GM11168 (cell line): ENCODE results near the gene CCDC102B.
"Not testable (repeated sequence)": the region's sequence is repeated elsewhere in the genome, so short reads cannot be mapped to it uniquely, and the experiment has no call there.

Experiments used
- in situ Hi-C: fragments of 300-500 bp; cut with MboI; formaldehyde crosslinking; loops from one replicate; pipeline ENCODE4 v1.12.0; 2022; ENCODE audit warnings: low sequenced_read_pairs; ENCODE audit not compliant: unreplicated experiment

The CCDC102B gene

GRCh38 chr18:68822926-68823325 lies 25.0 kb downstream of the CCDC102B start:
- in situ Hi-C loops = no loop called here

- in situ Hi-C loops = no loop called here
Observed at GRCh38 chr18:68826121-68826520, 28.2 kb downstream of the CCDC102B start.

GRCh38 chr18:68830256-68831045 lies 32.6 kb downstream of the CCDC102B start:
- in situ Hi-C loops = no loop called here

- in situ Hi-C loops = no loop called here
Observed at GRCh38 chr18:68833756-68834155, 35.9 kb downstream of the CCDC102B start.

GRCh38 chr18:68837665-68838451 lies 40.0 kb downstream of the CCDC102B start:
- in situ Hi-C loops = no loop called here

GRCh38 chr18:68839701-68840100 lies 41.8 kb downstream of the CCDC102B start:
- in situ Hi-C loops = no loop called here

- in situ Hi-C loops = no loop called here
Observed at GRCh38 chr18:68840554-68841263, 42.8 kb downstream of the CCDC102B start.

- in situ Hi-C loops = no loop called here
Observed at GRCh38 chr18:68841301-68841700, 43.4 kb downstream of the CCDC102B start.

GRCh38 chr18:68842951-68843350 lies 45.1 kb downstream of the CCDC102B start:
- in situ Hi-C loops = no loop called here

GRCh38 chr18:68843473-68844089 lies 45.7 kb downstream of the CCDC102B start:
- in situ Hi-C loops = no loop called here

GRCh38 chr18:68847219-68847837 lies 49.4 kb downstream of the CCDC102B start:
- in situ Hi-C loops = no loop called here

- in situ Hi-C loops = no loop called here
Observed at GRCh38 chr18:68848242-68848641, 50.4 kb downstream of the CCDC102B start.

- in situ Hi-C loops = no loop called here
Observed at GRCh38 chr18:68854786-68855391, 57.0 kb downstream of the CCDC102B start.

- in situ Hi-C loops = no loop called here
Observed at GRCh38 chr18:68855491-68855890, 57.6 kb downstream of the CCDC102B start.

- in situ Hi-C loops = no loop called here
Observed at GRCh38 chr18:68861365-68861764, 63.5 kb downstream of the CCDC102B start.

- in situ Hi-C loops = no loop called here
Observed at GRCh38 chr18:68865021-68865420, 67.1 kb downstream of the CCDC102B start.

GRCh38 chr18:68865503-68865902 lies 67.6 kb downstream of the CCDC102B start:
- in situ Hi-C loops = no loop called here

- in situ Hi-C loops = no loop called here
Observed at GRCh38 chr18:68873003-68873402, 75.1 kb downstream of the CCDC102B start.

- in situ Hi-C loops = no loop called here
Observed at GRCh38 chr18:68874361-68874760, 76.5 kb downstream of the CCDC102B start.

- in situ Hi-C loops = not testable (repeated sequence)
Observed at GRCh38 chr18:68879947-68880346, 82.1 kb downstream of the CCDC102B start.
